Midbrain (tissue), 1 donor: ENCODE results near the gene CTIF.
"Not testable (repeated sequence)": the region's sequence is repeated elsewhere in the genome, so short reads cannot be mapped to it uniquely, and the experiment has no call there.

Experiments
- DNase-seq: peaks from one replicate; lab custom pipeline; 2025; lab: John Stamatoyannopoulos, UW

Gene CTIF

DNA sequence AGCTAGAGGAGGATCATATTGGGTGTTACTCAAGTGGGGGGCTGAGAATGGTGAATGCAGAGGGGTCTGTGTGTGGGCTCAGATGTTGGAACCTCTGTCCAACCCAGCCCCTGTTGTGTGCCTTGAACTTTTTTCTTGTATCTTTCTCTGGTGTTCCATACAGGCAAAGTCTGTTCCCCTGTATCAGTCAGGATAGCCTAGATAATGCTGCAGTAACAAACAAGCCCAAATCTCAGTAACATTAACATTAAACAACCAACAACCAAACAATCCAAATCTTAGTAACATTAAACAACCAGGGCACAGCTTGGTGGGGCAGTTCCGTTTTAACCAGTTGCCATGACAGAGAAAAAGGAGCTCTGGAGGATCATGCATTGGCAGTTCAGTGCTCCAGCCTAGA lies 103.7 kb downstream of the CTIF start:
- no peak for DNase-seq

- DNase-seq = no peak
Observed at GRCh38 chr18:48643262-48643661, 104.4 kb downstream of the CTIF start.

DNA sequence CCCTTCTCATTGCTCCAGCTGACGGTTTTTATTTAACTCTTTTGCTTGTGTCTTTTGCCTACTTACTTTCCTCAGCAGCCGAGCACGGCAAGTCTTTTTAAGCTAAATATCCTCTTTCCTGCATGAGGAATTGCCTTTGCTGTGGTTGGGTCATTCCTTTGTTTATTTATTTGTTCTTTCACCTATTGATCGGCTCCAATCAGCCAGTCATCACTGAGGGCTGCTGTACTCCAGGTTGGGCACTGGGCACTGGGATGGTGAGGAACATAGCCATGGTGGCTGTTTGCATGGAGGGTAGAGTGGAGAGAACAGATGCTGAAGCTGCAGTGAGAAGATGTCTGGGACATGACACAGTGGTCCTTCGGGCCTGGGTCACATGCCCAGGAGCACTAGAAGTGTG lies 105.2 kb downstream of the CTIF start:
- no peak for DNase-seq

- no peak for DNase-seq
Observed at GRCh38 chr18:48645427-48646002, 106.7 kb downstream of the CTIF start.

DNA sequence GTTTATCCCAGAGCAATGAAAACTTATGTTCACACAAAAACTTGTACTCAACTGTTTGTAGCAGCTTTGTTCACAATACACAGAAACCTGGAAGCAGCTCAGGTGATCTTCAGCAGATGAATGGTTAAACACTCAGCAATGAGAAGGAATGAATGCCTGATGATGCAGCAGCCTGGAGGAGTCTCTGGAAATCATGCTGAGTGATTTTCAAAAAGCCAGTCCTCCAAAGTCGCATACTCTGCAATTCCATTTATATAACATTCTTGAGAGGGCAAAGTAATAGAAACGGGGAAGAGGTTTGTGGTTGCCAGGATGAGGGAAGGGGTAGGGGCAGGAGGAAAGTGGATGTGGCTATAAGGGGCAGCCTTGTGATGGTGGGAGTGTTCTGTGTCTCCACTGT lies 108.1 kb downstream of the CTIF start:
- no peak for DNase-seq

DNA sequence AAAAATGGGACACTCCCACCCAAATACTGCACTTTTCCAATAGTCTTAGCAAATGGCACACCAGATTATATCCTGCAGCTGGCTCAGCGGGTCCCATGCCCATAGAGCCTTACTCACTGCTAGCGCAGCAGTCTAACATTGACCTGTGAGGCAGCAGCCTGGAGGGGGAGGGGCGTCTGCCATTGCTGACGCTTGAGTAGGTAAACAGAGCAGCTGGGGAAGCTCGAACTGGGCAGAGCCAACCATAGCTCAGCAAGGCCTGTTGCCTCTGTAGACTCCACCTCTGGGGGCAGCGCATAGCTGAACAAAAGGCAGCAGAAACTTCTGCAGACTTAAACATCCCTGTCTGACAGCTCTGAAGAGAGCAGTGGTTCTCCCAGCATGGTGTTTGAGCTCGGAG lies 110.4 kb downstream of the CTIF start:
- no peak for DNase-seq

DNA sequence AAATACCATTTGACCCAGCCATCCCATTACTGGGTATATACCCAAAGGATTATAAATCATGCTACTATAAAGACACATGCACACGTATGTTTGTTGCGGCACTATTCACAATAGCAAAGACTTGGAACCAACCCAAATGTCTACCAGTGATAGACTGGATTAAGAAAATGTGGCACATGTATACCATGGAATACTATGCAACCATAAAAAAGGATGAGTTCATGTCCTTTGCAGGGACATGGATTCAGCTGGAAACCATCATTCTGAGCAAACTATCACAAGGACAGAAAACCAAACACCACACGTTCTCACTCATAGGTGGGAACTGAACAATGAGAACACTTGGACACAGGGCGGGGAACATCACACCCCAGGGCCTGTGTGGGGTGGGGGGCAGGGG lies 115.8 kb downstream of the CTIF start:
- not testable (repeated sequence) for DNase-seq

DNA sequence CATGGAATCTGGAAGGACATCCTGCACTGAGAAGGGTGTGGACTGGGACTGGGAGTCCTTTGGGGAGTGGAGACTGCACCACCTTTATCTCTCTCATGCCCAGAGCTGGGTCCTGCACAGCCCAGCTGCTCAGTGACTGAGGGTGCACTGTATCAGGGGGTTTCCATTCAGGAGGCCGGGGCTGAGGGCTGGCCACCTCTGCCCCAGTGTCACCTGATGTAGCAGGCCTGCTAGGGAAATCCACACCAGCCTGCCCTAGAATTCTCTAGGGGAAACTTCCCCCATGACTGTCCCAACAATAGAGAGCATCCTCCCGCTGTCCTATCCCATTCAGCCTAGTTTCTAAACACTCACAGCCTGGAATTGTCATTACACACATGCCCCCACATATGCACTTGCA lies 116.7 kb downstream of the CTIF start:
- no peak for DNase-seq

- DNase-seq = no peak
Observed at GRCh38 chr18:48656176-48656575, 117.3 kb downstream of the CTIF start.

- DNase-seq = no peak
Observed at GRCh38 chr18:48656582-48656981, 117.8 kb downstream of the CTIF start.

GRCh38 chr18:48657447-48658120 lies 118.8 kb downstream of the CTIF start:
- DNase-seq = no peak

DNA sequence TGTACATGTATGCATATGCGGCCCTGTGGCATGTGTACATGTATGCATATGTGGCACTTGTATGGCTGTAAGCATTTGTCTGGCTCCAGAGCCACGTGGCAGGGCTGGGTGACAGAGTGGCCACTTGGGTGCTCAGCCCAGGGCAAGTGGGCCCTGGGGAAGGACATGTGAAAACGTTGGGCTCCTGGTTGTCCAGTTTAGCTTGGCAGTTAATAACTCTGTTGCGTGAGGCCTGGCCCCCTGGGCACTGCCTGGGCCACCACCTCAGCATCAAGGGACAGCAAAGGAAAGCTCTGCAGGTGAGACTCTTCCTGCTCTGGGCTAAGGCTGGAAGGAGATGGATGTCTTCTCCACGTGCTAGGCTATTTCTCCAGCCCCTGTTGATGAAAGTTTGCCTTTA lies 119.9 kb downstream of the CTIF start:
- DNase-seq = no peak

- DNase-seq = no peak
Observed at GRCh38 chr18:48659188-48660009, 120.6 kb downstream of the CTIF start.

GRCh38 chr18:48660346-48661228 lies 121.8 kb downstream of the CTIF start:
- DNase-seq = no peak

DNA sequence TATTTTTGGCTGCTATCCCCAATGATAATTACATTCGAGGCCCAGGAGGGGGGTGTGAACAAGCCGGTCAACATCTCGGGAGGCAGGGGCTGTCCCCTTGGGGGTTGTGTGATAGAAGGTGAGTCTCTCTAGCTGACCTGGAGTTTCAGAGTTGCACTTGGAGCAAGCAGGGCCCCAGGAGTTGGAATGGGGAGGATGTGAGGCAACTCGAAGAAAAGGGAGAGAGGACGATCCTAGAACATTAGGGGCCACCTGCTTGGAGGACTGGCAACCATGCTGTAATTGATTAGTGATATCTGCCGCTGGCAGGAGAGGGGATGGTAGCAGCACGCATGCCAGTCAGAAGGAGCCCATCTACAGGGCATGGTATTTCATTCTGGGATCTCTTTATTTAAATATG lies 122.6 kb downstream of the CTIF start:
- DNase-seq = no peak

GRCh38 chr18:48662011-48662661 lies 123.3 kb downstream of the CTIF start:
- no peak for DNase-seq

DNA sequence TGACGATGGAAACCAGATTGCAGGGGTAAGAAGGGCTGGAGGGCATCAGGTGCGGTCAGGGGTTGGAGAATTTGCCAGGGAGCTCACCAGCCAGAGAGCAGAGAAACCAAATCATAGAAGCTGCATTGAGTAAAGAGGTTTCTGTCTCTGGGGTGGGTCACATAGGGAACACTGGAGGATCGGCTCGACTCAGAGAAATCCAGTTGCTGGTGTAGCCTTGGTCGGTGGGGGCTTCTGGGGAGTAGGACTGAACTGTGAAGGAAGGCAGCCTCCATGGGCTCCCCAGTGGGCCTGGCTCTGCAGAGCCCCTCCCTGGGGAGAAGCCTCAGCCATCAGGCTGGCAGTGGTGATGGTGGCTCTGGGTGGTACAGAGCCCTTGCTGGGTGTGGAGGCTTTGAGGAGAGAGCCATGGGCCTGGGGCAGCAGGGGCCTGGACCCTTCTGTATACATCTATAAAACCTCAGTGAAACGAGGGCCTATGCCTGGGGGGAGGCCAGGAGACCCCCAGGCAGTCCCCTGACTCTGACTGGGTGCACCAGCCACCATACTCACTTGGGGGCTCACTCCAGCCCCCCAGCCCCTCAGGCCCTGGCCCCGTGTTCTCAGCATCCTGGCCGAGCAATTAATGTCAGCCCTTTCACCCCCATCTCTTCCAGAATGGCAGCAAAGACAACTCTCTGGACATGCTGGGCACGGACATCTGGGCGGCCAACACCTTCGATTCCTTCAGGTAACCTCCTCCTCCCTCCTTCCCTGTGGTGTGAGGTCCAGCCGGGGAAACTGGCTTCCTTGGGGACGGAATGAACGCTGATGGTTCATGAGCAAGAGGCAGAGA lies 124.5 kb downstream of the CTIF start:
- no peak for DNase-seq

DNA sequence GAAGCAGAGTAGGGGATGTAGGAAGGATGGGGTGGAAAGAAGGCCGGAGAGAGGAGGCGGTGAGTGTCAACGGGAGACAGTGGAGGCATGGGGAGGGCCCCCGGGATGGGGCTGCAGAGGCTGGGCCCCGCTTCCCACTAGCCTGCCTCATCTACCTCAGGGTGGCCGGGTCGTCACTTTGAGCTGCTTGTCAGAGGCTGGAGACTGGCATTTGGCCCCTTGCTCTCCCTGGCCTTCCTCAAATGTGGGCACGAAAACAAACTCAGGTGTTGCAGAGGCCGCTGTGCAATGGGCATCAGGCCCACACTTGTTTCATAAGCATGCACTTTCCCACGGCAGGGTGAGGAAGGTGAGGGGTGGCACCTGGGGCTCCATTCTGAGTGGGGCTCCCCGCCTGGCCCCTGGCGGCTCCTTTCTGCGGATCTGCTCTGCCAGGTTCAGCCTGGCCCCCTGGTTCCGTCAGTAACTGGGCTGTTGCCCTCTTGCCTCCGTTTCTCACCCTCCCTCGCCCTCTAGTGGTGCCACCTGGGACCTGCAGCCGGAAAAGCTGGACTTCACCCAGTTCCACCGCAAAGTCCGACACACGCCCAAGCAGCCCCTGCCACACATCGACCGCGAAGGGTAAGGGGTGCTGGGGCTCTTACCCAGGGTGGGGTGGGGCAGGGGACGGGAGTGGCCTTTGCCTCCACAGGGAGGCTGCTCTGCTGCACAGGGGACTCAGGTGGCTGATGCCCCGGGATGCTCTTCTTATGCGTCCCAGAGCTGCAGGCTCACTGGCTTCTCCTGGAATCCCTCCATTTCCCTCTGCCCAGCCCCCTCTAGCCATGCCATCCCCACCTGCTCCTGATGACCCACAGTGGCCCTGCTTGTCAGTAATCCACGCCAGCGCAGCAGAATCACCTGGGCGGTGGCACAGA lies 125.4 kb downstream of the CTIF start:
- DNase-seq = peak; percentile 71

GRCh38 chr18:48665654-48666053 lies 126.8 kb downstream of the CTIF start:
- no peak for DNase-seq

- DNase-seq = no peak
Observed at GRCh38 chr18:48666613-48667012, 127.8 kb downstream of the CTIF start.
